OCI-LY3 (cell line): ENCODE measurements around the gene FZD10.

Source experiments
- H2AFZ ChIP-seq: fragments of 200-600, 300-600 bp; shearing (Covaris generic); 2 replicates; pipeline ENCODE4 v1.6.0; 2014; ENCODE audit warnings: antibody characterized with exemption, low read depth, low read length
- H3K27ac ChIP-seq: fragments of 200-600, 300-600 bp; sonication (generic); 2 replicates; pipeline ENCODE4 v1.5.1; 2014; ENCODE audit warnings: mild to moderate bottlenecking, low read length, moderate library complexity, mixed read lengths
- H3K27me3 ChIP-seq: fragments of 200-600, 300-600 bp; sonication (generic); 2 replicates; pipeline ENCODE4 v1.6.1; 2014; ENCODE audit warnings: low read depth, low read length, mixed read lengths
- H3K36me3 ChIP-seq: fragments of 200-600, 300-600 bp; sonication (generic); replicated peaks from 2 replicates; pipeline ENCODE3; 2014; ENCODE audit warnings: low read depth, low read length, mixed read lengths
- H3K4me1 ChIP-seq: fragments of 300-600, 200-600 bp; sonication (generic); 2 replicates; pipeline ENCODE4 v1.6.1; 2014; ENCODE audit warnings: low read length, mixed read lengths
- H3K4me2 ChIP-seq: fragments of 200-600, 300-600 bp; sonication (generic); 2 replicates; pipeline ENCODE4 v1.6.1; 2014; ENCODE audit warnings: low read length, mixed read lengths
- H3K4me3 ChIP-seq: fragments of 300-600, 200-600 bp; sonication (generic); 2 replicates; pipeline ENCODE4 v1.5.1; 2014; ENCODE audit warnings: antibody characterized with exemption, mild to moderate bottlenecking, low read length, moderate library complexity
- H3K79me2 ChIP-seq: fragments of 300-600, 200-600 bp; shearing (Covaris generic); 2 replicates; pipeline ENCODE4 v1.6.1; 2014; ENCODE audit warnings: mild to moderate bottlenecking, low read length, mixed read lengths
- H3K9ac ChIP-seq: fragments of 300-600, 200-600 bp; shearing (Covaris generic); 2 replicates; pipeline ENCODE4 v1.6.0; 2014; ENCODE audit warnings: mild to moderate bottlenecking, low read length, moderate library complexity
- H3K9me3 ChIP-seq: fragments of 200-600, 300-600 bp; shearing (Covaris generic); 2 replicates; pipeline ENCODE4 v1.6.1; 2014; ENCODE audit warnings: low read length, mixed read lengths; ENCODE audit not compliant: insufficient read depth
- H4K20me1 ChIP-seq: fragments of 200-600, 300-600 bp; sonication (generic); 2 replicates; pipeline ENCODE4 v1.6.1; 2016; ENCODE audit warnings: low read length, mixed read lengths; ENCODE audit not compliant: insufficient read depth
- EZH2phosphoT487 ChIP-seq: fragments of 200-600 bp; shearing (Covaris generic); IDR thresholded peaks from 2 replicates; pipeline ENCODE4 v1.6.1; 2018; ENCODE audit warnings: antibody characterized with exemption, mixed run types, low read depth
- TF ChIP-seq, protein P1 (sequence below): fragments of 200-600, 300-600 bp; sonication (generic); IDR thresholded peaks from 2 replicates; pipeline ENCODE4 v1.5.1; 2014; ENCODE audit warnings: antibody characterized with exemption, low read length, low read depth

The FZD10 gene

GRCh38 chr12:130141901-130142683 is 20.2 kb upstream of the FZD10 start:
- Histone ChIP-seq H3K36me3 (no peaks in the 10 kb centered on the region), H3K4me2 (no peak overlapping the region), H3K4me3 (no peak overlapping the region), H3K27ac (no peak overlapping the region), H3K79me2 (no peaks in the 10 kb centered on the region), H3K9ac (no peak overlapping the region), H2AFZ (no peak overlapping the region), H3K27me3 (no peaks in the 10 kb centered on the region), H4K20me1 (no peaks in the 10 kb centered on the region), H3K9me3 (no peaks in the 10 kb centered on the region), H3K4me1 (no peaks in the 10 kb centered on the region)
- TF ChIP-seq EZH2phosphoT487: no peak

- Histone ChIP-seq H3K4me2 (no peak overlapping the region), H3K27ac (no peak overlapping the region), H2AFZ (no peak overlapping the region), H4K20me1 (no peaks in the 10 kb centered on the region), H3K27me3 (no peaks in the 10 kb centered on the region), H3K9me3 (no peaks in the 10 kb centered on the region), H3K79me2 (no peaks in the 10 kb centered on the region), H3K4me1 (no peaks in the 10 kb centered on the region), H3K9ac (no peak overlapping the region), H3K36me3 (no peaks in the 10 kb centered on the region), H3K4me3 (no peak overlapping the region)
- TF ChIP-seq, protein P1, sequence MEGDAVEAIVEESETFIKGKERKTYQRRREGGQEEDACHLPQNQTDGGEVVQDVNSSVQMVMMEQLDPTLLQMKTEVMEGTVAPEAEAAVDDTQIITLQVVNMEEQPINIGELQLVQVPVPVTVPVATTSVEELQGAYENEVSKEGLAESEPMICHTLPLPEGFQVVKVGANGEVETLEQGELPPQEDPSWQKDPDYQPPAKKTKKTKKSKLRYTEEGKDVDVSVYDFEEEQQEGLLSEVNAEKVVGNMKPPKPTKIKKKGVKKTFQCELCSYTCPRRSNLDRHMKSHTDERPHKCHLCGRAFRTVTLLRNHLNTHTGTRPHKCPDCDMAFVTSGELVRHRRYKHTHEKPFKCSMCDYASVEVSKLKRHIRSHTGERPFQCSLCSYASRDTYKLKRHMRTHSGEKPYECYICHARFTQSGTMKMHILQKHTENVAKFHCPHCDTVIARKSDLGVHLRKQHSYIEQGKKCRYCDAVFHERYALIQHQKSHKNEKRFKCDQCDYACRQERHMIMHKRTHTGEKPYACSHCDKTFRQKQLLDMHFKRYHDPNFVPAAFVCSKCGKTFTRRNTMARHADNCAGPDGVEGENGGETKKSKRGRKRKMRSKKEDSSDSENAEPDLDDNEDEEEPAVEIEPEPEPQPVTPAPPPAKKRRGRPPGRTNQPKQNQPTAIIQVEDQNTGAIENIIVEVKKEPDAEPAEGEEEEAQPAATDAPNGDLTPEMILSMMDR: no peak
- no peak for TF ChIP-seq EZH2phosphoT487
Observed at GRCh38 chr12:130142736-130143135, 19.5 kb upstream of the FZD10 start.

DNA sequence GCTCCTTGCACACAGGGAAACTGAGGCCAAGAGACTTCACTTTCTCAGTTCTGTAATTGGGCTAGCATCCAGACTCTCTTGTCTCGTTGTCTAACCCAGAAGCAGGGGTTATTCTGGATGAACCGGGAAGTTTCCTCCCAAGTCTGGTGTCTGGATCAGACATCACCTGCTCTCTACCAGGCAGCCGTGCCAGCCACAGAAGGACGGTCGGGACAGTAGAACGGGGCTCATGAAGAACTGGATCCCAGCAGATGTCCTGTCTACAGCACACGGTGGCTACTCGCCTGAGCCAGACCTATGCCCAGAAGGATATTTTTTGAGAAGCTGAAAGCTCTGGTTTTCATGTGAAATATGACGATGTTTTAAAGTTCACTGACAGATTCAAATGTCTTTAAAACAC is 19.1 kb upstream of the FZD10 start:
- H3K4me1 ChIP-seq: no peaks in the 10 kb centered on the region
- H2AFZ ChIP-seq: no peak overlapping the region
- no peaks in the 10 kb centered on the region for H3K36me3 ChIP-seq
- H3K9me3 ChIP-seq: no peaks in the 10 kb centered on the region
- no peak overlapping the region for H3K27ac ChIP-seq
- no peaks in the 10 kb centered on the region for H3K27me3 ChIP-seq
- H3K9ac ChIP-seq: no peak overlapping the region
- H3K79me2 ChIP-seq: no peaks in the 10 kb centered on the region
- H3K4me3 ChIP-seq: no peak overlapping the region
- H3K4me2 ChIP-seq: no peak overlapping the region
- TF ChIP-seq, protein P1: no peak
- no peak for TF ChIP-seq EZH2phosphoT487
- no peaks in the 10 kb centered on the region for H4K20me1 ChIP-seq

DNA sequence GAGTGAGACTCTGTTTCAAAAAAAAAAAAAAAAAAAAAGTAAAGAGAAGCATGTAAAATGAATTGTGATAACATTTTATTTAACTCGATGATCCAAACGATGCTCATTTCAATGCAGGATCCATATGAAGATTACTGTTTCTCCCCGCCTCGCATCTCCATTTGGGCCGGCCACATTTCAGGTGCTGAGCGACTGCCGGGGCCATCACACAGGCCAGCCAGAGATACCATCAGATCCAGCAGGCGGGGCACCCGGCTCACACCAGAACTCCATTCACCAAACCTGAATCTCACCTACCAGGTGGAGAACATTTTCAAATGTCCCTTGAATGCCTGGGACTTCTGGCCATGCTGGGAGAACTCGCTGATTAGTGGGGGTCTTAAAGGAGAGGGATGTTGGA is 18.0 kb upstream of the FZD10 start:
- Histone ChIP-seq H3K36me3 (no peaks in the 10 kb centered on the region), H3K27me3 (no peaks in the 10 kb centered on the region), H3K9me3 (no peaks in the 10 kb centered on the region), H3K79me2 (no peaks in the 10 kb centered on the region), H3K4me2 (no peak overlapping the region), H2AFZ (no peak overlapping the region), H3K27ac (no peak overlapping the region), H3K4me1 (no peaks in the 10 kb centered on the region), H3K4me3 (no peak overlapping the region), H4K20me1 (no peaks in the 10 kb centered on the region), H3K9ac (no peak overlapping the region)
- no peak for TF ChIP-seq EZH2phosphoT487
- TF ChIP-seq, protein P1: no peak
